Tibial nerve (tissue), 3 donors: Measurements from ENCODE around the gene HECTD4.

Experiments used
- POLR2A ChIP-seq, 2 donors: fragments of 450-650 bp; IDR thresholded peaks; one replicate each; pipeline ENCODE4 v1.6.1; 2017; ENCODE audit warnings: antibody characterized with exemption in 2 of 2, mild to moderate bottlenecking in 2 of 2, moderate library complexity in 2 of 2
- TF ChIP-seq, protein P1 (sequence below), 5 experiments: fragments of 200-600 bp in 3 of 5; fragments of 450-650 bp in 2 of 5; sonication (generic) in 3 of 5; IDR thresholded peaks; one replicate each; pipeline ENCODE4 v1.5.1; 2016 to 2019; ENCODE audit warnings: antibody characterized with exemption in 5 of 5, mild to moderate bottlenecking in 3 of 5, moderate library complexity in 2 of 5

DNA sequence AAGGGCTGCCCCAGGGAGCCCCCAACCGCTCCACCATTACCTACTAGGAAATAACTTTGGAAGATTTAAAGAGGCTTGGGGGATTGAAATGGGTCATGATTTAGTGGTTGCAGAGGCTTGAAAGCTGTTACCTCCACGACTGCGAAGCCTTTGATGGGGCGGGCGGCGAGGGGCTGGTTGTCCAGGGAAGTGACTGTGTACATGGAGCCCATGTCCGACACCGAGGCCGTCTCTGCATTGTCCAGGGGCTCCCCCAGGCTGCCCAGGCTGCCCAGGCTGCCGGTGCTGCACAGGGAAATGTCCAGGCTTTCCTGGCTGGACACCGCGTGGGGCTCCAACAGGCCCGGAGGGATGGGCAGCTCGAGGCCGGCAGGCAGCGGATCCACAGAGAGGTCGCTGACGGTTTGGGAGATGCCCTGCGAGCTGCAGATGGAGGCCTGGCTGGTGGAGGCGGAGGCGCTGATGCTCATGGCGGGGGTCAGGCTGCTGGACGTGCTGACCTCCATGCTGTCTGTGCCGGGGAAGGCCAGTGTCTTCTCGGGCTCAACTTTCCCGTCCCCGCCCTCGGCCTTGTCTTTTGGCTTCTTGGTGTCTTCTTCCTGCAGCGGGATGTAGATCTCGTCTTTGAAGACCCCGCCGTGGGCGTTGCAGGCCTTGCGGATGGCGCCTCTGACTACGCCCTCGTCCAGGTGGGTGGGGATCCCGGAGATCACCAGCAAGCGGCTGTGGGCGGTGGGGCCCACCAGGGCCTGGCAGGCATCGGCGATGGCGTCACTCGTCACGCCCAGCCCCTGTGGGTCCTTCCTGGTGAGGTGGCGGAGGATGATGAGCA lies 198.0 kb downstream of the HECTD4 start:
- TF ChIP-seq, protein P1, sequence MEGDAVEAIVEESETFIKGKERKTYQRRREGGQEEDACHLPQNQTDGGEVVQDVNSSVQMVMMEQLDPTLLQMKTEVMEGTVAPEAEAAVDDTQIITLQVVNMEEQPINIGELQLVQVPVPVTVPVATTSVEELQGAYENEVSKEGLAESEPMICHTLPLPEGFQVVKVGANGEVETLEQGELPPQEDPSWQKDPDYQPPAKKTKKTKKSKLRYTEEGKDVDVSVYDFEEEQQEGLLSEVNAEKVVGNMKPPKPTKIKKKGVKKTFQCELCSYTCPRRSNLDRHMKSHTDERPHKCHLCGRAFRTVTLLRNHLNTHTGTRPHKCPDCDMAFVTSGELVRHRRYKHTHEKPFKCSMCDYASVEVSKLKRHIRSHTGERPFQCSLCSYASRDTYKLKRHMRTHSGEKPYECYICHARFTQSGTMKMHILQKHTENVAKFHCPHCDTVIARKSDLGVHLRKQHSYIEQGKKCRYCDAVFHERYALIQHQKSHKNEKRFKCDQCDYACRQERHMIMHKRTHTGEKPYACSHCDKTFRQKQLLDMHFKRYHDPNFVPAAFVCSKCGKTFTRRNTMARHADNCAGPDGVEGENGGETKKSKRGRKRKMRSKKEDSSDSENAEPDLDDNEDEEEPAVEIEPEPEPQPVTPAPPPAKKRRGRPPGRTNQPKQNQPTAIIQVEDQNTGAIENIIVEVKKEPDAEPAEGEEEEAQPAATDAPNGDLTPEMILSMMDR (IDR thresholded peaks at IDR 0.05), result no peak
- no peak for TF ChIP-seq POLR2A (IDR thresholded peaks at IDR 0.05)
